ENCODE measurements around the gene KRTAP20-4.

GRCh38 chr21:30620522-30620921 lies at the start of gene KRTAP20-4:
- no peak for TF ChIP-seq EZH2 (IDR thresholded peaks at IDR 0.05)
- TF ChIP-seq CTCF (IDR thresholded peaks at IDR 0.05): no peak

Data from neural progenitor cell (in vitro differentiated cells).